Right forelimb (tissue), 1 donor: ENCODE data around the gene IL31RA.
A peak's percentile ranks its signal among the peaks of the same experiment; 100 is the strongest.
"Not testable (repeated sequence)": the region's sequence is repeated elsewhere in the genome, so short reads cannot be mapped to it uniquely, and the experiment has no call there.

ENCODE experiments used
- DNase-seq: peaks from one replicate; pipeline ENCODE4 v3.0.0-alpha.2; 2018

The IL31RA gene

GRCh38 chr5:55927861-55928655 lies 76.9 kb downstream of the IL31RA start:
- no peak for DNase-seq

GRCh38 chr5:55929020-55929799 lies 78.1 kb downstream of the IL31RA start:
- DNase-seq = no peak

- DNase-seq = no peak
These were observed 81.5 kb downstream of the IL31RA start for GRCh38 chr5:55932700-55933099.

- no peak for DNase-seq
These were observed 82.4 kb downstream of the IL31RA start for GRCh38 chr5:55933377-55934114.

- no peak for DNase-seq
These were observed 83.0 kb downstream of the IL31RA start for GRCh38 chr5:55934115-55934613.

GRCh38 chr5:55934720-55935119 lies 83.6 kb downstream of the IL31RA start:
- no peak for DNase-seq

GRCh38 chr5:55935371-55935770 lies 84.2 kb downstream of the IL31RA start:
- no peak for DNase-seq

GRCh38 chr5:55936100-55936693 lies 85.0 kb downstream of the IL31RA start:
- DNase-seq = peak; percentile 83

- not testable (repeated sequence) for DNase-seq
These were observed 86.4 kb downstream of the IL31RA start for GRCh38 chr5:55937598-55937997.

- not testable (repeated sequence) for DNase-seq
These were observed 90.0 kb downstream of the IL31RA start for GRCh38 chr5:55941154-55941553.

- DNase-seq = no peak
These were observed 108.1 kb downstream of the IL31RA start for GRCh38 chr5:55959208-55959607.

GRCh38 chr5:55960779-55961178 lies 109.6 kb downstream of the IL31RA start:
- DNase-seq = no peak

- no peak for DNase-seq
These were observed 114.4 kb downstream of the IL31RA start for GRCh38 chr5:55965525-55965924.

- DNase-seq = no peak
These were observed 115.1 kb downstream of the IL31RA start for GRCh38 chr5:55966284-55966683.

GRCh38 chr5:55969956-55970355 lies 118.8 kb downstream of the IL31RA start:
- no peak for DNase-seq
